ENCODE results near the gene BCL7C.

- TF ChIP-seq, protein P1, sequence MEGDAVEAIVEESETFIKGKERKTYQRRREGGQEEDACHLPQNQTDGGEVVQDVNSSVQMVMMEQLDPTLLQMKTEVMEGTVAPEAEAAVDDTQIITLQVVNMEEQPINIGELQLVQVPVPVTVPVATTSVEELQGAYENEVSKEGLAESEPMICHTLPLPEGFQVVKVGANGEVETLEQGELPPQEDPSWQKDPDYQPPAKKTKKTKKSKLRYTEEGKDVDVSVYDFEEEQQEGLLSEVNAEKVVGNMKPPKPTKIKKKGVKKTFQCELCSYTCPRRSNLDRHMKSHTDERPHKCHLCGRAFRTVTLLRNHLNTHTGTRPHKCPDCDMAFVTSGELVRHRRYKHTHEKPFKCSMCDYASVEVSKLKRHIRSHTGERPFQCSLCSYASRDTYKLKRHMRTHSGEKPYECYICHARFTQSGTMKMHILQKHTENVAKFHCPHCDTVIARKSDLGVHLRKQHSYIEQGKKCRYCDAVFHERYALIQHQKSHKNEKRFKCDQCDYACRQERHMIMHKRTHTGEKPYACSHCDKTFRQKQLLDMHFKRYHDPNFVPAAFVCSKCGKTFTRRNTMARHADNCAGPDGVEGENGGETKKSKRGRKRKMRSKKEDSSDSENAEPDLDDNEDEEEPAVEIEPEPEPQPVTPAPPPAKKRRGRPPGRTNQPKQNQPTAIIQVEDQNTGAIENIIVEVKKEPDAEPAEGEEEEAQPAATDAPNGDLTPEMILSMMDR (IDR thresholded peaks at IDR 0.05; ENCODE audit: low read depth, low read length, poor library complexity, severe bottlenecking), result no peak
- TF ChIP-seq EZH2phosphoT487 (IDR thresholded peaks at IDR 0.05; ENCODE audit: borderline replicate concordance, low read length), result no peak
Observed at GRCh38 chr16:30928390-30928789, 34.5 kb upstream of the BCL7C start.
